ENCODE data around the gene STARD3NL.
"Not testable (repeated sequence)": the region's sequence is repeated elsewhere in the genome, so short reads cannot be mapped to it uniquely, and the experiment has no call there.

- TF ChIP-seq CTCF (IDR thresholded peaks at IDR 0.05; ENCODE audit: borderline replicate concordance, extremely low read depth, low read length, poor library complexity, severe bottlenecking); EZH2 (IDR thresholded peaks at IDR 0.05; ENCODE audit: borderline replicate concordance, low read depth, low read length, severe bottlenecking): not testable (repeated sequence)
These were observed 81.1 kb downstream of the STARD3NL start for GRCh38 chr7:38259157-38259556.
